ENCODE measurements around the gene RAB38.

GRCh38 chr11:88194990-88195389, 19.7 kb upstream of the RAB38 start:
- TF ChIP-seq, protein P1, sequence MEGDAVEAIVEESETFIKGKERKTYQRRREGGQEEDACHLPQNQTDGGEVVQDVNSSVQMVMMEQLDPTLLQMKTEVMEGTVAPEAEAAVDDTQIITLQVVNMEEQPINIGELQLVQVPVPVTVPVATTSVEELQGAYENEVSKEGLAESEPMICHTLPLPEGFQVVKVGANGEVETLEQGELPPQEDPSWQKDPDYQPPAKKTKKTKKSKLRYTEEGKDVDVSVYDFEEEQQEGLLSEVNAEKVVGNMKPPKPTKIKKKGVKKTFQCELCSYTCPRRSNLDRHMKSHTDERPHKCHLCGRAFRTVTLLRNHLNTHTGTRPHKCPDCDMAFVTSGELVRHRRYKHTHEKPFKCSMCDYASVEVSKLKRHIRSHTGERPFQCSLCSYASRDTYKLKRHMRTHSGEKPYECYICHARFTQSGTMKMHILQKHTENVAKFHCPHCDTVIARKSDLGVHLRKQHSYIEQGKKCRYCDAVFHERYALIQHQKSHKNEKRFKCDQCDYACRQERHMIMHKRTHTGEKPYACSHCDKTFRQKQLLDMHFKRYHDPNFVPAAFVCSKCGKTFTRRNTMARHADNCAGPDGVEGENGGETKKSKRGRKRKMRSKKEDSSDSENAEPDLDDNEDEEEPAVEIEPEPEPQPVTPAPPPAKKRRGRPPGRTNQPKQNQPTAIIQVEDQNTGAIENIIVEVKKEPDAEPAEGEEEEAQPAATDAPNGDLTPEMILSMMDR (IDR thresholded peaks at IDR 0.05), result no peak
- no peak for TF ChIP-seq EP300 (IDR thresholded peaks at IDR 0.05)
- TF ChIP-seq POLR2A (IDR thresholded peaks at IDR 0.05), result no peak
